ENCODE measurements around the gene FBLN2.
"Not testable (repeated sequence)": the region's sequence is repeated elsewhere in the genome, so short reads cannot be mapped to it uniquely, and the experiment has no call there.

The FBLN2 gene

GRCh38 chr3:13550791-13551360 lies 2.0 kb downstream of the FBLN2 start:
- DNase-seq: no peak

- DNase-seq: no peak
These were observed 4.1 kb downstream of the FBLN2 start for GRCh38 chr3:13552857-13553652.

- DNase-seq: no peak
These were observed 4.8 kb downstream of the FBLN2 start for GRCh38 chr3:13553686-13554085.

- DNase-seq: no peak
These were observed 6.8 kb downstream of the FBLN2 start for GRCh38 chr3:13555753-13556152.

- DNase-seq: no peak
These were observed 7.3 kb downstream of the FBLN2 start for GRCh38 chr3:13556207-13556606.

GRCh38 chr3:13556917-13557316 lies 8.0 kb downstream of the FBLN2 start:
- DNase-seq: no peak

GRCh38 chr3:13557417-13557816 lies 8.5 kb downstream of the FBLN2 start:
- no peak for DNase-seq

GRCh38 chr3:13557926-13558325 lies 9.0 kb downstream of the FBLN2 start:
- DNase-seq: no peak

GRCh38 chr3:13558651-13559050 lies 9.7 kb downstream of the FBLN2 start:
- DNase-seq: no peak

GRCh38 chr3:13559764-13560525 lies 11.0 kb downstream of the FBLN2 start:
- DNase-seq: no peak

- no peak for DNase-seq
These were observed 12.5 kb downstream of the FBLN2 start for GRCh38 chr3:13561376-13561775.

- no peak for DNase-seq
These were observed 13.0 kb downstream of the FBLN2 start for GRCh38 chr3:13561967-13562366.

GRCh38 chr3:13562421-13562820 lies 13.5 kb downstream of the FBLN2 start:
- not testable (repeated sequence) for DNase-seq

- no peak for DNase-seq
These were observed 14.4 kb downstream of the FBLN2 start for GRCh38 chr3:13563321-13563720.

- no peak for DNase-seq
These were observed 15.0 kb downstream of the FBLN2 start for GRCh38 chr3:13563911-13564310.

GRCh38 chr3:13564751-13565560 lies 16.0 kb downstream of the FBLN2 start:
- no peak for DNase-seq

GRCh38 chr3:13565581-13566452 lies 16.9 kb downstream of the FBLN2 start:
- DNase-seq: no peak

GRCh38 chr3:13566453-13566748 lies 17.5 kb downstream of the FBLN2 start:
- DNase-seq: no peak

GRCh38 chr3:13566769-13567310 lies 17.9 kb downstream of the FBLN2 start:
- DNase-seq: no peak

- no peak for DNase-seq
These were observed 19.0 kb downstream of the FBLN2 start for GRCh38 chr3:13567684-13568514.

- DNase-seq: no peak
These were observed 19.6 kb downstream of the FBLN2 start for GRCh38 chr3:13568515-13569028.
